ENCODE data around the gene TRIO.

GRCh38 chr5:14309878-14310531 lies 166.9 kb downstream of the TRIO start:
- TF ChIP-seq CTCF (IDR thresholded peaks at IDR 0.05), result no peak
- TF ChIP-seq POLR2A (IDR thresholded peaks at IDR 0.05), result no peak
